HG02571 (cell line): Measurements from ENCODE around the gene BAAT.
"Not testable (repeated sequence)": the region's sequence is repeated elsewhere in the genome, so short reads cannot be mapped to it uniquely, and the experiment has no call there.

Experiments
- ATAC-seq: cut with Tn5 transposase; IDR thresholded peaks from one replicate; pipeline ENCODE4 v1.9.1; 2021; ENCODE audit warnings: mild to moderate bottlenecking, moderate library complexity; ENCODE audit not compliant: unreplicated experiment

The BAAT gene

DNA sequence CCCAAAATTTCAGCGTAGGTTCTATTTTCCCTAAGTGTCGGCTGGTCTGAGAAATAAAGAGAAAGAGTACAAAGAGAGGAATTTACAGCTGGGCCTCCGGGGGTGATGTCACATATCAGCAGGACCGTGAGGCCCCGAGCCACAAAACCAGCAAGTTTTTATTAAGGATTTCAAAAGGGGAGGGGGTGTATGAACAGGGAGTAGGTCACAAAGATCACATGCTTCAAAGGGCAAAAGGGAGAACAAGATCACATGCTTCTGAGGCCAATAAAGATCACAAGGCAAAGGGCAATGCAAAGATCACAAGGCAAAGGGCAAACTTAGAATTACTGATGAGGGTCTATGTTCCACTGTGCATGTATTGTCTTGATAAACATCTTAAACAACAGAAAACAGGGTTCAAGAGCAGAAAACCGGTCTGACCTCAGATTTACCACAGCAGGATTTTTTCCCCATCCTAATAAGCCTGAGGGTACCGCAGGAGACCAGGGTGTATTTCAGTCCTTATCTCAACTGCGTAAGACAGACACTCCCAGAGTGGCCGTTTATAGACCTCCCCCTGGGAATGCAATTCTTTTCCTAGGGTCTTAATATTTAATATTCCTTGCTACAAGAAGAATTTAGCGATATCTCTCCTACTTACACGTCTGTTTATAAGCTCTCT, at the start of gene BAAT:
Gene BAAT (minus strand): TSS at position 134 of the 664 bp plus-strand sequence. CDS start 13,602 bp downstream, outside the sequence.
- not testable (repeated sequence) for ATAC-seq

DNA sequence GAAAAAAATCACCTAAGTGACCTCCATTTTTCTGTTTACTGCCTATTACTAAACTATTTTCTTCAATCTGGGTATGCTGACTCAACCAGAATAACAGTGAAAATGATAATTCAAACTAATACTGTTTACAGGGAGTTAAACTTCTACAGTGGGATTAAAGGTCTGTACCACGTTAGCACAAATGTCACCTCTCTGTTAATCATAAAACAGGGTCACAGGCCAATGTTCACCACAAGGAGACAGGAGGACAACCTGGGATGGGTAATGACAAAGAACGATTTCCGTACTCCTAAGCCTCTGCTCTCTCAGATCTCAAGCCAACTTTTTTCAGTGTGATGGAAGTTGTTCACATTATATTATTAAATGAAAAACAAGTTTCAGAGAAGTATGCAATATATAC, 48.4 kb upstream of the BAAT start:
- ATAC-seq: no peak

DNA sequence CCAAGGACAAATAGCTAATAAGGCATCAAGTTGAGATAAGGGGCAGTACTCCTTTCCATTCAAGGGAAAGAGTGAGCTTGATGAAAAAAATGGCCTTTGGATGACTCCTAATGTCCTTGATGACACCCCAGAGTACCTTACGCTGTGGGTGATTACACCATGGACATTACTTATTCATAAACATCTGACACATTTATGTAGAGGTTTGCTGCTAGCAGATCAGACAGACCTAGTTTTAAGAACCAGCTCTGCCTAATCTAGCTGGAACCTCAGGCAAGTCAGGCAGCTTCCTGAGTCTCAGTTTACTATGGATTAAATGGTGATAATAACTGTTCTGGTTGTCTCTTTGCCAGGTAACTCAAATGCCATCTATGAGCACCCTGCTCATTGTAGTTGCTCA, 47.9 kb upstream of the BAAT start:
- ATAC-seq: no peak

DNA sequence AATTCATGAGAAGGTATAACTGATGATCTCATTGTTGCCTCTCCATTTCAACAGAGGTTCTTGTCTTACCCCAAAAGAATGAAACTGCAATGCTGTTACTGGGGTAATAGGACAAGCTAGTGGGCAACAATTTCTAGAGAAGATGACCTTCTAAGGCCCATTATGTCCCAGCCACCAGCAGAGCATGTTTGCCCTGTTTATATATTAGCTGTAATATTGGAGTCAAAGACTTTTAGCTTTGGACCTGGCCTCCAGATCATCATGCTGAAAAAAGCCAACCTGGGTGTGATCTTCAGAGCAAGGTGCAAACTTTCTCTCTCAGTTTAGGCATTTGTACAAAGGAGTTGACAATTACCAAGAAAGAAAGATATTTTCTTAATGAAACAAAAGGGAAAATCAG, 47.4 kb upstream of the BAAT start:
- no peak for ATAC-seq

DNA sequence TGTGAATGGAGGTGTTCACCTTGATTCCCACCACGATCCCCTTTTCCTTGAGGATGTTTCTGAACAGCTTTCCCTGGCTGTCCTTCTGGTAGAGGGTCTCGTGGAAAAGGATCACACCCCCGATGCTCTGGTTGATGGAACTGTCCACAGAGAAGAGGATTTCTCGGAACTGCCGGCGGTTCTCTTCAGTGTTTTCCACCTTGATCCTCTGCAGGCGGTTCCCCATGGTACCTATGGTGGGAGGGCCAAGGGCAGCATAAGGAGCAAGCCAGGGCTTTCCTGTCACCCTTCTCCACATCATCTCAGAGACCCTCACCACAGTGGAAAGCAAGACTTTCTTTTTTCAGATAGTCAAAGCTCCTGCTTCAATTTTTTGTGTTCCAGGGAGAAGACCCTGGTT, 44.9 kb upstream of the BAAT start:
- no peak for ATAC-seq

DNA sequence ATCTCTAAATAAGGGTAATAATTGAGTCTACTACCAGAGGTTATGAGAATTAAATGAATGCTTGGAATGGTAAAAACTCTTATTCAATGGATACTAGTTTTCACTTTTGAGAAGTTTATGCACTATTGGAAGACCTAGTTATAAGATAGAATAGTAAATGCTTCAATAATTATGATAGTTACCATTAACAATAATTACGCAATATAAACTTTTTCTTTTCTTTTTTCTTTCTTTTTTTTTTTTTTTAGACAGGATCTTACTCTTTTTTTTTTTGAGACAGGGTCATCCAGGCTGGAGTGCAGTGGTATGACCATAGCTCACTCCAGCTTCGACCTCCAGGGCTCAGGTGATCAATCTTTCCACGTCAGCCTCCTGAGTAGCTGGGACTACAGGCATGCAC, 44.1 kb upstream of the BAAT start:
- ATAC-seq: no peak

DNA sequence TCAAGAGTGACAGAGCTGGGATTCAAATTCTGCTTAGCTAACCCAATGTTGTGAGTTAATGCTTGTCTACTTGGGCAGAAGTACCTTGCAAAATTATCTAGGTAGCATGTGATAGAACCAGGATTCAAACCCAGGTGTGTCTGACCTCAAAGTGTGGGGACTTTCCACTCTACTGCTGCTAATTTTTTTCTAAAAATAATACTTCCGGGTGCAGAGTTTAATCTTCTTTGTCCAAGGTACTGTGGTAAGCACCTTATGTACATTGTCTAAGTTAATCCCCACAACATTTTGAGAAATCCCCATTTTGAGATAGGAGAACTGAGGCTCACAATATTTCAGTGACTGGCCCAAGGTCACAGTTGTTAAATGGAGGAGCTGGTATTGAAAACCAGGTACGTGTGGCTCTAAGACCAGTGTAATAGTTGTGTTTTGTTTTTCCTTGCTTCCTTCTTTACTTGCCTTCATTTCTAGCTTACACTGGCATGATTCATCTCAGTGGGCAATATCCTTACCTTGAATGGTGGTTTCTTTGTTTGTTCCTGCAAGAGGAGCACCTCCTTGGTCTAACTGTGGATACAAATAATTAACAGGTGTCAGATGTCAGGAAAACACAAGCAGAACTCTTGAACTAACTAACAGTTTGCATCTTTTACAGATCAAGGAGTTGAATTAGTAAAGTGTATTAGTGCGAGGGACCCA, 43.3 kb upstream of the BAAT start:
- no peak for ATAC-seq

DNA sequence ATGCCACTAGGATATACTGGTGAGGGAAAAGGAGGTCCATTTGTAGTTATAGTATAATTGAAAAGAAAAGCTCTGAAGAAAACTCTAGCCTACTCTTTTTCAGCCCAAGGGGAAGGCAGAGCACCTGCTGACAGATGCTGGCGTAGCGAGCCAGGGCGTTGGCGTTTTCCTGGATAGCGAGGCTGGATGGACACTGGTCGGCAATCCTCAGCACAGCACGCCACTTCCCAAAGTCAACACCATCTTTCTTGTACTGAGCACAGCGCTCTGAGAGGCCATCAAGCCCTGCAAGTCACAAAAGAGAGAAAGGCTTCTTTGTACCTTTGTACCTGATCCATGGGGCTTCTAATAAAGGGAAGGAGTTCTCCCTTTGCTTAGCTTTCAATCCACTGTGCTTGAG, 42.6 kb upstream of the BAAT start:
- ATAC-seq: no peak

DNA sequence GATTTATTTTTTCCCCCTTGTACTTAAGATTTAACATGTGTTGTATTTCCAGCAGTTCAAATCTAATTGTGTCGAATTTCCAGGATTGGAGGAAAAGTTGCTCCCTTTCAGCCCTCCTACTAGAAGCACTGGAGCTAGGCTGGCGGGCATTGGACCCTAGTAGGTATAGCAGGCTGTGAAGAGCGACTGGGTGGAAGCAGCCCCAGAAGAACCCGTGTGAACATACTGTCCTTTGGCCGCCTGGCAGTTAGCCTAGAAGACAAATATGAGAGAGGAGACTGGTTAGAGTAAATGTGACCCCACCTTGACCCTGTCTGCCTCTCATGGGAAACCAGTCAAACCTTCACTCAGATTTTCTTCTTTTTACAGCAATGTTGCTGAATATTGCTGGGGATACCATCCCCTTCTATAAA, 36.9 kb upstream of the BAAT start:
- ATAC-seq: no peak

DNA sequence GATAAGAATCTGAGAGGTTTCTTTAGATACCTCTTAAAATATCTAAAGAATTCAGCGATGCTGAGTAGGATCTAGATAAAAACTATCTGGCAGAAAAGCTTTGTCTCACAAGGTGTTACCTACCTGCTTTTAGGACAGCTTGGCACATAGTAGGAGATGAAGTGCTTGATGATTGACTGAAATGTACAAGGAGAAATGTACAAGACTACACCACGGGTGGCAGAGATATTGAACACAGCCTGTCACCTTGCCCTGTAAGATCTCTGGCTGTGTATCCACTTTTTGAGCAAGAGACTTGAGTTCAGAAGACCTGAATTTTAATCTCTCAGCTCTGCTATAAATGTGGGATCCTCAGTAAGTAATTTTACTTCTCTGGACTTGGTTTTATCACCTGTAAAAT, 35.1 kb upstream of the BAAT start:
- no peak for ATAC-seq

DNA sequence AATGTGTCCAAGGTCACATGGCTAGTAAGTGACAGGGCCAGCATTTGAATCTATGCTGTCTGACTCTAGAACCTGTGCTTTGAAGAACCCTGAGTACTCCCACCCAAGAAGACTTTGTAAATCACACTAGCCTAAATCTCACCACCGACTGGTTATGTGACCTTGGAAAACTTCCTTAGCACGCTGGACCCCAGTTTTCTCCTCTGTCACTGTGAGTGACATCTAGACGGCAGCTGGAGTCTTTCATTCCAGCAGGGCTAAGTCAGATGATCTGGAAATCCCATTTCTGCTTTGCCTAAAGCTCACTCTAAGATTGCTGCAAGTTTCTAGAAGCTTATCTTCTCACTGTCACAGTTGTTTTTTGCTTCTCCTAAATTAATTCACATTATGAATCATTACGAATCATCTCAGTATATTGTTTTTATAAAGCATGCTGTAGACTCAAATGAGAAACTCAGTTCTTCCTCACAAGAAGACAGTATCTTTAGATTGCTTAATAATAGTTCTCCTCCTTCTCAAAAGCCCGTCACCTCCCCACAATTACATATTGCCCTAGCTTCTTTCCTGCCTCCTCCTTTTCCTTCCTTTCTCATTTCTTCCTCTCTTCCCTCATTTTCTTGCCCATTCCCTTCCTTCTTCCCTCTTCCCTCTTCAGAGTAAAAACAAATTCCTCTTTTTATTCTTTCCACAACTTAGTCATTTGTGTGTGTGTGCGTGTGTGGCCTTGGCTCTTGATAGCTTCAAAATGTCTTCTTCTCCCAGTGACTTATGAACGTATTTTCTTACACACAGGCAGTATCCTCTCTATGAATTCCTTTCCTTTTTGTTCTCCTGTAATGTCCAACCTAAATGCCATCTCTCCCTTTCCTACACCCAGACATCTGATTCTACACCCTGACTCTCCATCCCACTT, 34.0 kb upstream of the BAAT start:
- ATAC-seq: no peak

DNA sequence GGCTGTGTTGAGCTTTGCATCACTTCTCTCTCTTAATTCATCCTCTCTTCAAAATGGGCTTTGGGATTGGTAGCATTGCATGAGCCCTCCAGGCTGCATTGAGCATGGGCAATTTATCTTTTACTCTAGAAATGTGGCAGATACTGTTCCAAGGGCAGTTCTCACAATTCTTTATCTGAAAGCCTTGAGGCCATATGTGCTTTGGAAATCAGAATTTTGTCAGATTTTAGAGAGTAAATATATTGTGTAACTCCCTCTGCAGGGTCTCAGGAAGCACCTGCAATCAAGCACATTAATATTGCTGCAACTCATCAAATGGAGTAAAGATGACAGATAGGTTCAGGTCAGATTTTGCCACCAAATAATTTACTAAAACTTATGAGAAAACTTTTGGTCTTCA, 33.2 kb upstream of the BAAT start:
- no peak for ATAC-seq

DNA sequence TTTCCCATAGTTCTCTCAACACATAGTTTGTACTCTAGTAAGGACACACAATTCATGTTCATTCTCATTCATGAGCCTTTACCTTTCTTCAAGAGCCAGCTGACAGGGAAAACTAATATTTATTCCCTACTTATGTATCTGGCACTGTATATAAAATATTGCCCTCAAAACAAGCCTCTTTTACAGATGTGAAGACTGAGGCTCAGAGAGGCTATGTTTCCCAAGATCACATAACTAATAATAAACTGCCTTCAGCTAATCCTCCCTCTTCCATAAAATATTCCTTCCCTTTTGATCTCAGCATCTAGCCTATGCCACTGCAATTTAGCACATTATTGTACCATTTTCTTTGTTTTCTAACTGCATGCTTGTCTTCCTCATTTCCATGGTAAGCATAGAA, 32.6 kb upstream of the BAAT start:
- ATAC-seq: no peak

DNA sequence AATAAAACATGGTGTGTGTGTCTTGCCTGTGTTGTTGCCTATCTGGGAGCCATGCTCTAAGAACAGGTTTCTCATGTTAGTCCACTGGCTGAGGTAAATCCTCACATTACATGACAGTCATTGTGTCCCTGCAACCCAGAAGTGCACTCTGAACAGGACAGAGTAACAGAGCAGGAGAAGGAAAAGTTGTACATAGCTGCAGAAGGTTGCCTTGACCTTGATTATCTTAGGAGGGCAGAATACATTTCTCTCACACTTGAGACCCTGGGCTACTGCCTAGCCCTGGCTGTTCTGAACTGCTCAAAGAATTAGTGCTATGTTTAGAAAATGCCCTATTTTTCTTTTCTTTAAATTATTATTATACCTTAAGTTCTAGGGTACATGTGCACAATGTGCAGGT, 30.8 kb upstream of the BAAT start:
- no peak for ATAC-seq

DNA sequence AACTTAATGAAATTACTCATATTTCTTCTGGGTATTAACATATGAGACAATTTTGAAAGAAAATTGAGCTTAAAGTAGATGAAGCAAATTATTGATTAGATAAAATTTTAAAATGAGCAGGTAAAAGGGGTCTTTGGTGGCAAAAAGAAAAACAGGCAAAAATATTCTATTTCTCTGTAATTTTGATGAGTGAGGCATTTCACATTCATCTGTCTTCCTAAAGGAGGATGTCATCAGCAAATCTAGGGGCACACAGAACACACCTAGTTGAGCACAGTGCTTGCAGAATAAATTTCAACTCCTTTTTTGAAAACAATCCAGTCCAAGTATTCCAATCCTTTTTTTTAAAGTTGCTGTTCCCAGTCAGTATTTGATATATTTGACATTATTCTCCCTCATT, 30.0 kb upstream of the BAAT start:
- no peak for ATAC-seq

DNA sequence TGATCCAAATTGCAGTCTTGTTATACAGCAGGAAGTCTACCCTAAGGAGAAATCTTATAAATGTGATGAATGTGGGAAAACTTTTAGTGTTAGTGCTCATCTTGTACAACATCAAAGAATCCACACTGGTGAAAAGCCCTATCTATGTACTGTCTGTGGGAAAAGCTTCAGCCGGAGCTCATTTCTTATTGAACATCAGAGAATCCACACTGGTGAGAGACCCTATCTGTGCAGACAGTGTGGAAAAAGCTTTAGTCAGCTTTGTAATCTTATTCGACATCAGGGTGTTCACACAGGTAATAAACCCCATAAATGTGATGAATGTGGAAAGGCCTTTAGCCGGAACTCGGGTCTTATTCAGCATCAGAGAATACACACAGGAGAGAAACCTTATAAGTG, 24.3 kb upstream of the BAAT start:
- ATAC-seq: no peak

DNA sequence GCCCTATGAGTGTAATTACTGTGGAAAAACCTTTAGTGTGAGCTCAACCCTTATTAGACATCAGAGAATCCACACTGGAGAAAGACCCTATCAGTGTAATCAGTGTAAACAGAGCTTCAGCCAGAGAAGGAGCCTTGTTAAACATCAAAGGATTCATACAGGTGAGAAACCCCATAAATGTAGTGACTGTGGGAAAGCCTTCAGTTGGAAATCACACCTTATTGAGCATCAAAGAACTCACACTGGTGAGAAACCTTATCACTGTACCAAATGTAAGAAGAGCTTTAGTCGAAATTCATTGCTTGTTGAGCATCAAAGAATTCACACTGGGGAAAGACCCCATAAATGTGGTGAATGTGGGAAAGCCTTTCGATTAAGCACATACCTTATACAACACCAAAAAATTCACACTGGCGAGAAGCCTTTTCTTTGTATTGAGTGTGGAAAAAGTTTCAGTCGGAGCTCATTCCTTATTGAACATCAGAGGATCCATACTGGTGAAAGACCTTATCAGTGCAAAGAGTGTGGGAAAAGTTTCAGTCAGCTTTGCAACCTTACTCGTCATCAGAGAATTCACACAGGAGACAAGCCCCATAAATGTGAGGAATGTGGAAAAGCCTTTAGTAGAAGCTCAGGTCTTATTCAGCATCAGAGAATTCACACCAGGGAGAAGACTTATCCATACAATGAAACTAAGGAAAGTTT, 23.7 kb upstream of the BAAT start:
- no peak for ATAC-seq

DNA sequence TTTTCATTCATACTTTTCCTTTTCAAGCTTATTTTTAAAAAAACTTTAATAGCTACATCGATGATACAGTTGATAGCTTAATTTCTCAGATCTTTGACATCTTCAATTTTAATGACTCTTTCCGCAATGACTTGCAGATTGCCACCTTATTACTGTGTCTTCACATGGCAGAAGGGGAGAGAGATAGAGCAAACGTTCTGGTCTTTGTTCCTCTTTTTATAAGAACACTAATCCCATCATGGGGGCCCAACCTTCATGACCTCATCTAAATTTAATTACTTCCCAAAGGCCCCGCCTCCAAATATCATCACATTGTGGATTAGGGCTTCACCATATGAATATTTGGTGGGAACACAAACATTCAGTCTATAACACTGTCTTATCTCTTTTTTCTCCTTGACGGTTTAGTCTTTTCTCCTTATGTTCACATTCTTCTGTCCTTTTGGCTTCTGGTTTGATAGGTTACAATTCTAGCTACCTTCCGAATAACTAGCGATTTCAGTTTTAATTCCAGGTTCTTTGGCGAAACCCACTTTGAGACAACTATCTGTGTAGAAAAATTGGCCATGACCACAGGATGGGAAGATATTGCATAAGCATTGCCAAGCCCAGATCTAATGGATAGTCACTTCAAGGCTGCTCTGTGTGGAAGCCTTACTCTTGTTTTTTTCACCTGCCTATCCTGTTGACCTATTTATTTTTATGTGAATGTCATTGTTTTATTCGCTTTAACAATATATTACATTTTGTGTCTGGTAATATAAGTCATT, 18.9 kb upstream of the BAAT start:
- no peak for ATAC-seq

DNA sequence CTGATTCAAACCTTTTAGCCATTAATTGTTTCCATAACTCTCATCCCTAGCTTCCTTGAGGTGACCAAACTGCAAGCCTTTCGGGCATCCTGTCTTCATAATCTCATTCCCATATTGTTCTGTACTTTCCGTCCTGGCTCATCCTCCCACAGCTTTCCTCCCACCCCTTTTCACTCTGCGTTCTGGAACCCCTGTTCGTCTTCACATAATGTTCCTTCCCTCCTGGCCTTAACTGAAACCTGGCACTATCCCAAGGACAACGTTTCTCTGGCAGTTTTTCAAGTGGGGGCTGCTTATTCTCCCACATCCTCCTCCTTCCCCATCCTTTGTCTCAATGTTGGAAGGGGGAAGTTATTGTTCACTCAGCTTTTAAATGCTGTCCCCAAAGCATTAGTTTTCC, 15.3 kb upstream of the BAAT start:
- ATAC-seq: no peak

DNA sequence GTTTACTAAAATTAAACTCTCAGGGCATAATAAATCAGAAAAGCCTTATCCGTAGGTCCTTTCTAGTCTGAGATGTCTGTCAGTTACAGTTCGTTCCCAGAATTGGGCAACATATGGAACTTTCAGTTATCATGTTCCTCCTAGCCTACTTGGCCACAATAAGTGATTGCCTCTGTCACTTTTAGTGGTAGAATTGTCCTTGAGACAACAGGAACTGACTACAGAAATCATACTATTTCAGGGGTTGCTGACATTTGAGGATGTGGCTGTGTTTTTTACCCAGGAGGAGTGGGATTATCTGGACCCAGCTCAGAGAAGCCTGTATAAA, 14.8 kb upstream of the BAAT start:
- ATAC-seq: no peak
